Bronchial epithelial cell (primary cell): ENCODE results near the gene RSRC1. TPM values are rescaled to one million over a fixed set of nuclear protein-coding genes. Genes with fewer than 3 reads are reported as not detected.
"Not testable (repeated sequence)": the region's sequence is repeated elsewhere in the genome, so short reads cannot be mapped to it uniquely, and the experiment has no call there.

Experiments
- DNase-seq: peaks from one replicate; pipeline ENCODE4 v3.0.0-alpha.2; 2010; ENCODE audit warnings: low read depth
- FAIRE-seq: peaks from 2 replicates; lab custom pipeline; 2011; peaks lifted over from hg19 to GRCh38; lab: Jason Lieb, UNC
- H3K27me3 ChIP-seq: 2 replicates; pipeline ENCODE4 v1.5.1; 2011; ENCODE audit warnings: low read length; ENCODE audit not compliant: control insufficient read depth, insufficient read depth
- H3K36me3 ChIP-seq: 2 replicates; pipeline ENCODE4 v1.5.1; 2011; ENCODE audit warnings: low read length; ENCODE audit not compliant: control insufficient read depth, insufficient read depth
- H3K4me3 ChIP-seq: 2 replicates; pipeline ENCODE4 v1.5.1; 2011; ENCODE audit warnings: mild to moderate bottlenecking, low read depth, low read length, control low read depth
- total RNA-seq: library from RNA; depleted of rRNA; stranded (reverse); fragments of >200 nt; gene quantifications from 2 replicates; pipeline ENCODE4 v1.2.1, GENCODE V29; 2014
- TF ChIP-seq, protein P1 (sequence below): IDR thresholded peaks from 2 replicates; pipeline ENCODE4 v1.5.1; 2011; ENCODE audit warnings: mild to moderate bottlenecking, moderate library complexity, low read length, control low read depth, inconsistent platforms; ENCODE audit not compliant: insufficient read depth, severe bottlenecking

RSRC1 gene
- total RNA-seq, 1 donor from 2014 or later: 20.8 TPM

GRCh38 chr3:158489181-158489580 is 379.3 kb downstream of the RSRC1 start:
- DNase-seq (no peak), FAIRE-seq (no peak)
- H3K4me3 ChIP-seq: no peak overlapping the region
- TF ChIP-seq, protein P1, sequence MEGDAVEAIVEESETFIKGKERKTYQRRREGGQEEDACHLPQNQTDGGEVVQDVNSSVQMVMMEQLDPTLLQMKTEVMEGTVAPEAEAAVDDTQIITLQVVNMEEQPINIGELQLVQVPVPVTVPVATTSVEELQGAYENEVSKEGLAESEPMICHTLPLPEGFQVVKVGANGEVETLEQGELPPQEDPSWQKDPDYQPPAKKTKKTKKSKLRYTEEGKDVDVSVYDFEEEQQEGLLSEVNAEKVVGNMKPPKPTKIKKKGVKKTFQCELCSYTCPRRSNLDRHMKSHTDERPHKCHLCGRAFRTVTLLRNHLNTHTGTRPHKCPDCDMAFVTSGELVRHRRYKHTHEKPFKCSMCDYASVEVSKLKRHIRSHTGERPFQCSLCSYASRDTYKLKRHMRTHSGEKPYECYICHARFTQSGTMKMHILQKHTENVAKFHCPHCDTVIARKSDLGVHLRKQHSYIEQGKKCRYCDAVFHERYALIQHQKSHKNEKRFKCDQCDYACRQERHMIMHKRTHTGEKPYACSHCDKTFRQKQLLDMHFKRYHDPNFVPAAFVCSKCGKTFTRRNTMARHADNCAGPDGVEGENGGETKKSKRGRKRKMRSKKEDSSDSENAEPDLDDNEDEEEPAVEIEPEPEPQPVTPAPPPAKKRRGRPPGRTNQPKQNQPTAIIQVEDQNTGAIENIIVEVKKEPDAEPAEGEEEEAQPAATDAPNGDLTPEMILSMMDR: no peak
- no peaks in the 10 kb centered on the region for H3K27me3 ChIP-seq
- no peaks in the 10 kb centered on the region for H3K36me3 ChIP-seq

DNA sequence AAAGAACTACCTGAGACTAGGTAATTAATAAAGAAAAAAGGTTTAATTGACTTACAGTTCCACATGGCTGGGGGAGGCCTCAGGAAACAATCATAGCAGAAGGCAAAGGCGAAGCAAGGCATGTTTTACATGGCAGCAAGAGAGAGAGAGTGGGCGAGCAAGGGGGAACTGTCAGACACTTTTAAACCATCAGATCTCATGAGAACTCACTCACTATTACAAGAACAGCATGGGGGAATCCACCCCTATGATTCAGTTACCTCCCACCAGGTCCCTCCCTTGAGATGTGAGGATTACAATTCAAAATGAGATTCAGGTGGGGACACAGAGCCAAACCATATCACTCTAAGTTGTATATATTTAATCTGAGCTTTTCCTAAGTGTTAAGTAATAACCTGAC is 382.1 kb downstream of the RSRC1 start:
- no peak for DNase-seq
- H3K36me3 ChIP-seq: no peaks in the 10 kb centered on the region
- TF ChIP-seq, protein P1: no peak
- no peak for FAIRE-seq
- no peaks in the 10 kb centered on the region for H3K27me3 ChIP-seq
- no peak overlapping the region for H3K4me3 ChIP-seq

- no peak overlapping the region for H3K4me3 ChIP-seq
- DNase-seq (no peak), FAIRE-seq (no peak)
- no peaks in the 10 kb centered on the region for H3K36me3 ChIP-seq
- no peaks in the 10 kb centered on the region for H3K27me3 ChIP-seq
- TF ChIP-seq, protein P1: no peak
Observed at GRCh38 chr3:158492685-158493084, 382.8 kb downstream of the RSRC1 start.

GRCh38 chr3:158493931-158494330 is 384.0 kb downstream of the RSRC1 start:
- no peaks in the 10 kb centered on the region for H3K36me3 ChIP-seq
- TF ChIP-seq, protein P1: no peak
- DNase-seq (no peak), FAIRE-seq (no peak)
- H3K27me3 ChIP-seq: no peaks in the 10 kb centered on the region
- H3K4me3 ChIP-seq: no peak overlapping the region

DNA sequence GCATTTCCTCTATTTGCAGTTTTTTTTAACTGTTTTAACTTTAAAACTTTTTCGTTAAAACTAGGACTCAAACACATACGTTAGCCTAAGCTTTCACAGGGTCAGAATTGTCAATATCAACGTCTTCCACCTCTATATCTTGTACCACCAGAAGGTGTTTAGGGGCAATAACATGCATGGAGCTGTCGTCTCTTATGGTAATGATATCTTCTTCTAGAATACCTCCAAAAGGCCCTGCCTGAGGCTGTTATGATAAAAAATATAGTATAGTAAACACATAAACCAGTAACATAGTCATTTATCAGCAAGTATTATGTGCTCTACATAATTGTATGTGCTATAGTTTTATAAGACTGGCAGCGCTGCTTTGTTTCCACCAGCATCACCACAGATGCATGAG is 384.8 kb downstream of the RSRC1 start:
- H3K27me3 ChIP-seq: no peaks in the 10 kb centered on the region
- TF ChIP-seq, protein P1: no peak
- no peaks in the 10 kb centered on the region for H3K36me3 ChIP-seq
- FAIRE-seq (no peak), DNase-seq (no peak)
- H3K4me3 ChIP-seq: no peak overlapping the region

GRCh38 chr3:158495398-158495902 is 385.6 kb downstream of the RSRC1 start:
- H3K36me3 ChIP-seq, H3K4me3 ChIP-seq, H3K27me3 ChIP-seq, FAIRE-seq, DNase-seq: not testable (repeated sequence)
